Measurements from ENCODE around the gene SLC6A19.

Gene SLC6A19

GRCh38 chr5:1211701-1212100, 10.3 kb downstream of the SLC6A19 start:
- DNase-seq: no peak

GRCh38 chr5:1212271-1212670, 10.9 kb downstream of the SLC6A19 start:
- no peak for DNase-seq

- DNase-seq: no peak
These were observed 11.5 kb downstream of the SLC6A19 start for GRCh38 chr5:1212881-1213280.

GRCh38 chr5:1213508-1214162, 12.2 kb downstream of the SLC6A19 start:
- no peak for DNase-seq

- DNase-seq: no peak
These were observed 13.0 kb downstream of the SLC6A19 start for GRCh38 chr5:1214163-1214935.

- no peak for DNase-seq
These were observed 13.5 kb downstream of the SLC6A19 start for GRCh38 chr5:1214936-1215220.

- DNase-seq: no peak
These were observed 14.1 kb downstream of the SLC6A19 start for GRCh38 chr5:1215320-1216096.

- no peak for DNase-seq
These were observed 15.0 kb downstream of the SLC6A19 start for GRCh38 chr5:1216211-1216917.

- DNase-seq: no peak
These were observed 15.5 kb downstream of the SLC6A19 start for GRCh38 chr5:1216918-1217295.

- DNase-seq: peak; percentile 58
These were observed 16.3 kb downstream of the SLC6A19 start for GRCh38 chr5:1217596-1218206.

- DNase-seq: no peak
These were observed 17.1 kb downstream of the SLC6A19 start for GRCh38 chr5:1218351-1219080.

GRCh38 chr5:1219098-1219767, 17.8 kb downstream of the SLC6A19 start:
- DNase-seq: no peak

GRCh38 chr5:1219768-1220100, 18.3 kb downstream of the SLC6A19 start:
- DNase-seq: no peak

GRCh38 chr5:1220351-1220750, 19.0 kb downstream of the SLC6A19 start:
- DNase-seq: no peak

- DNase-seq: no peak
These were observed 19.4 kb downstream of the SLC6A19 start for GRCh38 chr5:1220831-1221230.

GRCh38 chr5:1221721-1222120, 20.3 kb downstream of the SLC6A19 start:
- no peak for DNase-seq

GRCh38 chr5:1222147-1222546, 20.8 kb downstream of the SLC6A19 start:
- no peak for DNase-seq

- no peak for DNase-seq
These were observed 21.4 kb downstream of the SLC6A19 start for GRCh38 chr5:1222621-1223277.

- no peak for DNase-seq
These were observed 21.9 kb downstream of the SLC6A19 start for GRCh38 chr5:1223278-1223670.

- DNase-seq: no peak
These were observed 23.2 kb downstream of the SLC6A19 start for GRCh38 chr5:1224631-1225030.

- no peak for DNase-seq
These were observed 23.7 kb downstream of the SLC6A19 start, which contains the start of gene SLC6A18 for GRCh38 chr5:1225081-1225480. TSS of gene SLC6A18 (plus strand) at chr5:1225381. CDS start at chr5:1225478, 97 bp downstream.

All from DMS79 treated with DMSO at 0.1 percent for 48 hours (cell line).